Measurements from ENCODE around the gene LRRC36.

DNA sequence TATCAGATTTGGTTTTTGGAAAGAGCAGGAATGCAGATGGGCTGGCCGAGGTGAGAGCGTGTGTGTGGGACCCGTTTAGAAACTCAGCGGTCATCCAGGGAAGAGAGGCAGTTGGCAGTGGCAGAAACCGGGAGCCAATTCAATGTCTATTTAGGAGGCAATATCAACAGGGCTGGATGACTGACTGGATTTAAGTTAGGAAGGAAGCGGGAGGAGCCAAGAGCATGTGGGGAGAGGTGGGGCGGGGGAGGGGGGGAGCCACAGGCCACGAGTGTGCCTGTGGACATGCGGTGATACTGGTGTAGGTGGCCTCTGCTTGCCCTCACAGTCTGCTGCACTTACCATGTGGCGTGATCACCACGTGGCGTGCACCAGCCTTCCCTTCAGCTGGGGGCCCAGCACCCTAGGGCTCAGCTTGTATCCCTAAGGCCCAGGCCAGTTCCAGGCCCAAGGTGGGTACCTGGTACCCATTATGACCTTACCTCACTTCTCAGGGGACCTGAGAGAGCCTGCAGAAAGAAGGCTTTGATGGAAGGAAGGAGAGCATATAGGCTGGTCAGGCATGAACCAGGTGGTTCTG is 77.5 kb downstream of the LRRC36 start:
- TF ChIP-seq CTCF (IDR thresholded peaks at IDR 0.05; ENCODE audit: borderline replicate concordance, extremely low read depth, low read length, poor library complexity, severe bottlenecking): no peak
- TF ChIP-seq EZH2 (IDR thresholded peaks at IDR 0.05; ENCODE audit: borderline replicate concordance, low read depth, low read length, severe bottlenecking): no peak
